ENCODE results near the gene PPP1R9A.

GRCh38 chr7:94922457-94922856 is 15.1 kb downstream of the PPP1R9A start:
- no peak for TF ChIP-seq CTCF (IDR thresholded peaks at IDR 0.05)
- no peak for TF ChIP-seq POLR2A (IDR thresholded peaks at IDR 0.05)
- no peak for TF ChIP-seq POLR2AphosphoS5 (IDR thresholded peaks at IDR 0.05)
